ENCODE results near the gene ANKFY1. TPM values are rescaled to one million over a fixed set of nuclear protein-coding genes. Genes with fewer than 3 reads are reported as not detected.
A peak's percentile ranks its signal among the peaks of the same experiment; 100 is the strongest.

Gene ANKFY1
- total and polyA plus RNA-seq, 11 donors = 9.4 to 44.9 (median 23.9) TPM

GRCh38 chr17:4136373-4136772, 127.4 kb downstream of the ANKFY1 start:
- TF ChIP-seq POLR2A (IDR thresholded peaks at IDR 0.05) = no peak
- no peak for TF ChIP-seq CTCF (IDR thresholded peaks at IDR 0.05)
- intact Hi-C loops (cut with DNase I) = loop anchor here in 1 of 10 donors (10.0 kb wide), 1 partner anchor 62 kb away; no protein-coding TSS in a partner anchor
- Histone ChIP-seq H3K27ac (no peak overlapping the region), H3K4me1 (peaks cover 3 to 69% (median 57%) of the 10 kb centered on the region in 12 donors), H3K9me3 (no peaks in the 10 kb centered on the region), H3K4me3 (no peak overlapping the region), H3K36me3 (peaks cover 0 to 14% (median 0%) of the 10 kb centered on the region in 9 donors), H3K27me3 (no peaks in the 10 kb centered on the region)
- ATAC-seq = peak in 3 of 4 donors; percentile 9 to 44 (median 18)
- peak in 4 of 5 donors; percentile 15 to 60 (median 42) for DNase-seq
- WGBS, 4 donors = 67 to 76% (median 74%) methylated on average over 6 of the region's 6 CpGs

GRCh38 chr17:4135489-4135888, 128.3 kb downstream of the ANKFY1 start:
- ATAC-seq = no peak
- Histone ChIP-seq H3K9me3 (no peaks in the 10 kb centered on the region), H3K4me3 (no peak overlapping the region), H3K27ac (no peak overlapping the region), H3K4me1 (peaks cover 3 to 69% (median 53%) of the 10 kb centered on the region in 12 donors), H3K36me3 (peaks cover 0 to 17% (median 0%) of the 10 kb centered on the region in 9 donors), H3K27me3 (no peaks in the 10 kb centered on the region)
- TF ChIP-seq CTCF (IDR thresholded peaks at IDR 0.05) = no peak
- TF ChIP-seq POLR2A (IDR thresholded peaks at IDR 0.05) = no peak
- no peak for DNase-seq
- intact Hi-C loops (cut with DNase I) = loop anchor here in 1 of 10 donors (10.0 kb wide), 1 partner anchor 61 kb away; no protein-coding TSS in a partner anchor
- WGBS, 4 donors = 79 to 88% (median 84%) methylated on average over 3 of the region's 3 CpGs

- Histone ChIP-seq H3K36me3 (peaks cover 0 to 15% (median 0%) of the 10 kb centered on the region in 9 donors), H3K4me3 (no peak overlapping the region), H3K27me3 (no peaks in the 10 kb centered on the region), H3K4me1 (peaks cover 3 to 69% (median 47%) of the 10 kb centered on the region in 12 donors), H3K27ac (no peak overlapping the region), H3K9me3 (no peaks in the 10 kb centered on the region)
- TF ChIP-seq CTCF (IDR thresholded peaks at IDR 0.05) (no peak), POLR2A (IDR thresholded peaks at IDR 0.05) (no peak)
- 46 to 70% (median 53%) methylated on average over 3 of the region's 3 CpGs for WGBS, 4 donors
- DNase-seq (no peak), ATAC-seq (peak in 1 of 4 donors; percentile 5)
- intact Hi-C loops (cut with DNase I) = loop anchor here in 1 of 10 donors (10.0 kb wide), 1 partner anchor 60 kb away; no protein-coding TSS in a partner anchor
Measured at GRCh38 chr17:4134721-4135120, 129.1 kb downstream of the ANKFY1 start.

- ATAC-seq (peak; percentile 22 to 78 (median 66)), DNase-seq (peak in 3 of 5 donors; percentile 31 to 44 (median 38))
- intact Hi-C loops (cut with DNase I) = loop anchor here in 1 of 10 donors (10.0 kb wide), 1 partner anchor 56 kb away; no protein-coding TSS in a partner anchor
- H3K4me3 ChIP-seq = peak overlapping the region in 1 of 12 donors; percentile 18
- peaks cover 0 to 62% (median 17%) of the 10 kb centered on the region in 12 donors for H3K4me1 ChIP-seq
- H3K27ac ChIP-seq = peak overlapping the region in 9 of 12 donors; percentile 2 to 86 (median 39)
- H3K27me3 ChIP-seq = no peaks in the 10 kb centered on the region
- TF ChIP-seq POLR2A (IDR thresholded peaks at IDR 0.05) (peak in 1 of 2 donors; percentile 14), CTCF (IDR thresholded peaks at IDR 0.05) (no peak)
- H3K36me3 ChIP-seq = peaks cover 0 to 11% (median 0%) of the 10 kb centered on the region in 9 donors
- 35 to 42% (median 38%) methylated on average over 7 of the region's 7 CpGs for WGBS, 4 donors
- H3K9me3 ChIP-seq = no peaks in the 10 kb centered on the region
Measured at GRCh38 chr17:4130715-4131114, 133.1 kb downstream of the ANKFY1 start.
